MM.1S (cell line): ENCODE results near the gene DGKI.

ENCODE experiments used
- DNase-seq: peaks from one replicate; pipeline ENCODE4 v3.0.0-alpha.2; 2015
- H2AFZ ChIP-seq: fragments of 300-600 bp; sonication (generic); 2 replicates; pipeline ENCODE4 v1.6.0; 2016; ENCODE audit warnings: antibody characterized with exemption, low read length
- H3F3A ChIP-seq: fragments of 300-600 bp; sonication (generic); 2 replicates; pipeline ENCODE4 v1.6.1; 2016; ENCODE audit warnings: mild to moderate bottlenecking, antibody characterized with exemption, low read length, moderate library complexity, mixed read lengths; ENCODE audit not compliant: insufficient read depth
- H3K27ac ChIP-seq: fragments of 300-600 bp; sonication (generic); 2 replicates; pipeline ENCODE4 v1.5.1; 2016; ENCODE audit warnings: mild to moderate bottlenecking, low read length
- H3K27me3 ChIP-seq: fragments of 300-600 bp; sonication (generic); replicated peaks from 2 replicates; pipeline ENCODE4 v1.6.0; 2016; ENCODE audit warnings: low read length; ENCODE audit not compliant: insufficient read depth
- H3K36me3 ChIP-seq: fragments of 300-600 bp; sonication (generic); replicated peaks from 2 replicates; pipeline ENCODE4 v1.6.1; 2016; ENCODE audit warnings: mild to moderate bottlenecking, low read length, mixed read lengths; ENCODE audit not compliant: insufficient read depth
- H3K4me1 ChIP-seq: fragments of 300-600 bp; sonication (generic); 2 replicates; pipeline ENCODE4 v1.6.1; 2016; ENCODE audit warnings: low read length, mixed read lengths
- H3K4me2 ChIP-seq: fragments of 300-600 bp; sonication (generic); 2 replicates; pipeline ENCODE4 v1.6.0; 2016; ENCODE audit warnings: low read depth, low read length
- H3K4me3 ChIP-seq: fragments of 300-600 bp; sonication (generic); 2 replicates; pipeline ENCODE4 v1.5.1; 2016; ENCODE audit warnings: low read length, mixed read lengths
- H3K79me2 ChIP-seq: fragments of 300-600 bp; sonication (generic); 2 replicates; pipeline ENCODE4 v1.6.1; 2016; ENCODE audit warnings: mixed run types, low read length, mixed read lengths
- H3K9ac ChIP-seq: fragments of 300-600 bp; sonication (generic); 2 replicates; pipeline ENCODE4 v1.6.1; 2016; ENCODE audit warnings: low read length, mixed read lengths
- H3K9me2 ChIP-seq: fragments of 300-600 bp; sonication (generic); replicated peaks from 2 replicates; pipeline ENCODE4 v1.6.1; 2016; ENCODE audit warnings: mild to moderate bottlenecking, low read length, mixed read lengths; ENCODE audit not compliant: insufficient read depth
- H3K9me3 ChIP-seq: fragments of 300-600 bp; sonication (generic); replicated peaks from 2 replicates; pipeline ENCODE4 v1.6.1; 2016; ENCODE audit warnings: mild to moderate bottlenecking, low read length, mixed read lengths; ENCODE audit not compliant: insufficient read depth
- H4K20me1 ChIP-seq: fragments of 300-600 bp; sonication (generic); 2 replicates; pipeline ENCODE4 v1.6.1; 2016; ENCODE audit warnings: mild to moderate bottlenecking, low read length, moderate library complexity, mixed read lengths; ENCODE audit not compliant: insufficient read depth
- EZH2 ChIP-seq: fragments of 300-600 bp; sonication (generic); optimal IDR thresholded peaks from 2 replicates; pipeline ENCODE3; 2017; ENCODE audit warnings: low read depth, mild to moderate bottlenecking, antibody characterized with exemption, low read length, mixed read lengths
- EZH2phosphoT487 ChIP-seq: fragments of 300-600 bp; sonication (generic); IDR thresholded peaks from 2 replicates; pipeline ENCODE4 v1.6.1; 2018; ENCODE audit warnings: antibody characterized with exemption, low read length
- TF ChIP-seq, protein P1 (sequence below): fragments of 300-600 bp; sonication (generic); IDR thresholded peaks from 2 replicates; pipeline ENCODE4 v1.5.1; 2016; ENCODE audit warnings: antibody characterized with exemption, low read length, mixed read lengths

Gene DGKI

DNA sequence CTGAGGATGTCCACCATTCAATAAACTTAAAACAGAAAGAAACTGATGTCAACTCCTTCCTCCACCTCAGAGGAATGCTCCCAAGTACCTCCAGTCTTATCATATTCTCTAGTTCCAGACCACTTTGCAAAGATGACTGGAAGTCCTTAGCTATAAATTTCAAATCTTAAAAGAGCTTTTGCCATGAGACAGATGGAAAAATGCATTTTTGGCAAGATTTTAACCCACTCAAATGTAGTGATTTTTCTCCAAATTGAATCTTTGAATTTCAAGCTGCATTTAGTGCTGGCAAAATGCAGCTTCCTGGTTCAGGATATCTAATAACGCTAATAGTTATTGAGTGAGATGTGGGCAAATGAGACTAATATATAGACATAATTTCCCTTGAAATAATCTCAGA, 33.2 kb downstream of the DGKI start:
- Histone ChIP-seq H3K79me2 (no peaks in the 10 kb centered on the region), H3K9me3 (no peaks in the 10 kb centered on the region), H3K9ac (no peak overlapping the region), H2AFZ (no peak overlapping the region), H3F3A (no peaks in the 10 kb centered on the region), H4K20me1 (no peaks in the 10 kb centered on the region), H3K4me1 (peaks cover 14% of the 10 kb centered on the region), H3K27me3 (no peaks in the 10 kb centered on the region), H3K9me2 (no peaks in the 10 kb centered on the region), H3K4me2 (no peak overlapping the region), H3K27ac (no peak overlapping the region), H3K36me3 (no peaks in the 10 kb centered on the region), H3K4me3 (no peak overlapping the region)
- no peak for DNase-seq
- TF ChIP-seq EZH2: no peak
- no peak for TF ChIP-seq EZH2phosphoT487

DNA sequence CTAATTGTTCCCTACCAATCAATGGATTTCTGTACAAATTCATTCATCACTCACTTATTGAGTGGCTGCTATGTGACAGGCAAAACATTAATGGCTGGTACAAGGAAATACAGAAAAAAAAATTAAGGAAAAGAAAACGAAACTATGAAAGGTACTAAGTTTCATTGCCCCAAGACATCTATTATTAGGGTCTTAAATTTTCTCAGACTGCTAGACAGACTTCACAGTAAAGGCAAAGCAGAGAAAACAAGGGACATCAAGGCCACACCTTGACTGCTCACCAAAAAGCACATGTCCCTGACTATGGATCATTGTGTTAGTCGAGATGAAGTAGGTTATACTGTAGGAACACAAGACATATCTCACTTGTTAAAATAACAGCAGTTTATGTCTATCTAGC, 36.5 kb downstream of the DGKI start:
- H3K9me2 ChIP-seq: no peaks in the 10 kb centered on the region
- no peaks in the 10 kb centered on the region for H4K20me1 ChIP-seq
- peak overlapping the region; percentile 34; the same call in 1 of the 2 replicates for H3K4me2 ChIP-seq
- no peaks in the 10 kb centered on the region for H3K9me3 ChIP-seq
- no peaks in the 10 kb centered on the region for H3K27me3 ChIP-seq
- H3K4me1 ChIP-seq: peaks cover 14% of the 10 kb centered on the region
- TF ChIP-seq EZH2phosphoT487: no peak
- TF ChIP-seq, protein P1, sequence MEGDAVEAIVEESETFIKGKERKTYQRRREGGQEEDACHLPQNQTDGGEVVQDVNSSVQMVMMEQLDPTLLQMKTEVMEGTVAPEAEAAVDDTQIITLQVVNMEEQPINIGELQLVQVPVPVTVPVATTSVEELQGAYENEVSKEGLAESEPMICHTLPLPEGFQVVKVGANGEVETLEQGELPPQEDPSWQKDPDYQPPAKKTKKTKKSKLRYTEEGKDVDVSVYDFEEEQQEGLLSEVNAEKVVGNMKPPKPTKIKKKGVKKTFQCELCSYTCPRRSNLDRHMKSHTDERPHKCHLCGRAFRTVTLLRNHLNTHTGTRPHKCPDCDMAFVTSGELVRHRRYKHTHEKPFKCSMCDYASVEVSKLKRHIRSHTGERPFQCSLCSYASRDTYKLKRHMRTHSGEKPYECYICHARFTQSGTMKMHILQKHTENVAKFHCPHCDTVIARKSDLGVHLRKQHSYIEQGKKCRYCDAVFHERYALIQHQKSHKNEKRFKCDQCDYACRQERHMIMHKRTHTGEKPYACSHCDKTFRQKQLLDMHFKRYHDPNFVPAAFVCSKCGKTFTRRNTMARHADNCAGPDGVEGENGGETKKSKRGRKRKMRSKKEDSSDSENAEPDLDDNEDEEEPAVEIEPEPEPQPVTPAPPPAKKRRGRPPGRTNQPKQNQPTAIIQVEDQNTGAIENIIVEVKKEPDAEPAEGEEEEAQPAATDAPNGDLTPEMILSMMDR: no peak
- H2AFZ ChIP-seq: no peak overlapping the region
- H3K36me3 ChIP-seq: no peaks in the 10 kb centered on the region
- H3K79me2 ChIP-seq: no peaks in the 10 kb centered on the region
- DNase-seq: peak; percentile 16
- H3K9ac ChIP-seq: no peak overlapping the region
- no peak overlapping the region for H3K4me3 ChIP-seq
- no peak overlapping the region for H3K27ac ChIP-seq
- no peaks in the 10 kb centered on the region for H3F3A ChIP-seq

DNA sequence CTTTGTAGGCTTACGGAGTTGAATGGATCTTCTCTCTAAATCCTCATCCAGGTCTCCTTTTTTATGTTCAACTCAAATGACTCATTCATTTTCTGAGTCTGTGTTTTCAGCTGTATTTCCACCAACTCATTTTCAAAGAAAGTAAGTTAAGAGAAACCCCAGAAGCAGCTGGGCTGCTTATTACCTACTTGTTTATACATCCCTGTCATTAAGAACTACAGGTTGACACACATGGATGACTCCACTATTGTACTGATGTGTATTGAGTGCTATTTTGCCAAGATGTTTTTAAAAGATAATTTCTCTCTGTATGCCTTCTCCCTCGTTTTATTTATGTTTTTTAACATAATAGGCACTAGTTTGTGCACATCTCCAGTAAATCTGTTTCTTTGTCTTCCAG, 41.9 kb downstream of the DGKI start:
- Histone ChIP-seq H3K4me3 (no peak overlapping the region), H4K20me1 (no peaks in the 10 kb centered on the region), H3K9me2 (no peaks in the 10 kb centered on the region), H3K4me1 (peaks cover 2% of the 10 kb centered on the region), H3K27me3 (no peaks in the 10 kb centered on the region), H3K36me3 (no peaks in the 10 kb centered on the region), H2AFZ (no peak overlapping the region), H3K9me3 (no peaks in the 10 kb centered on the region), H3K27ac (no peak overlapping the region), H3K4me2 (no peak overlapping the region), H3K9ac (no peak overlapping the region), H3F3A (no peaks in the 10 kb centered on the region), H3K79me2 (no peaks in the 10 kb centered on the region)
- DNase-seq: no peak
- TF ChIP-seq EZH2phosphoT487 (no peak), EZH2 (no peak)
- TF ChIP-seq, protein P1: no peak

DNA sequence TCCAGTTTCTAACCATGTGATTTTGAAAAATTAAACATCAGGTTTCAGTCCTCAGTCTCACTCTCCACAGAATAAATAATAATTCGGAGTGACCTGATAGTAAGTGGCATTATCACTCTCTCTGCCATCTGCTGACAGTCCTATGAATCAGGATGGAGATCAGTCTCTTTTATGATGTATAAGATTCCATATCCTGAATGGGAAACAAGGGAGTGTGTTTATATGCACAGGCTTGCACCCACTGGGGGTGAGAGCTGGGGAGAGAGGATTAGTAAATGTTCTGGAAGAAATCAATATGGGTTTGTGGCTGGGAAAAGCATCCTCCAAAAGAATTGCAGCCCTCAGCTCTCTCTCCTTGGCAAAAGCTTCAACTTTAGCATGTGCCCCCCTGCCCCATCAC, 45.3 kb downstream of the DGKI start:
- H2AFZ ChIP-seq: no peak overlapping the region
- no peaks in the 10 kb centered on the region for H4K20me1 ChIP-seq
- H3K4me2 ChIP-seq: no peak overlapping the region
- H3K9ac ChIP-seq: no peak overlapping the region
- H3K4me3 ChIP-seq: no peak overlapping the region
- no peak for DNase-seq
- H3K27me3 ChIP-seq: no peaks in the 10 kb centered on the region
- H3K79me2 ChIP-seq: no peaks in the 10 kb centered on the region
- H3K4me1 ChIP-seq: no peaks in the 10 kb centered on the region
- no peaks in the 10 kb centered on the region for H3K9me2 ChIP-seq
- no peaks in the 10 kb centered on the region for H3F3A ChIP-seq
- H3K27ac ChIP-seq: no peak overlapping the region
- no peak for TF ChIP-seq EZH2phosphoT487
- TF ChIP-seq, protein P1: no peak
- H3K36me3 ChIP-seq: no peaks in the 10 kb centered on the region
- no peaks in the 10 kb centered on the region for H3K9me3 ChIP-seq
